A673 (cell line): ENCODE results near the gene CAPN9. TPM values are rescaled to one million over a fixed set of nuclear protein-coding genes. Genes with fewer than 3 reads are reported as not detected.

ENCODE experiments used
- BruUV-seq: library from RNA; stranded (reverse); fragments of 400-500 nt; replicated peaks from 2 replicates; lab custom pipeline; 2021; lab: Mats Ljungman, UMichigan
- CTCF ChIA-PET: fragments of 300-600 bp; sonication (Branson Sonifier 250); formaldehyde crosslinking; loops from one replicate; lab custom pipeline; 2022; ENCODE audit warnings: antibody characterized with exemption; lab: Charles Lee
- POLR2A ChIA-PET: fragments of 300-600 bp; sonication (Branson Sonifier 250); formaldehyde crosslinking; loops from one replicate; lab custom pipeline; 2022; ENCODE audit warnings: antibody characterized with exemption; ENCODE audit not compliant: low non-redundant PET; lab: Charles Lee
- DNase-seq: peaks from one replicate; pipeline ENCODE4 v3.0.0-alpha.2; 2015; ENCODE audit warnings: low spot score
- H3K27ac ChIP-seq: fragments of 200-600 bp; sonication (generic); 2 replicates; pipeline ENCODE4 v1.5.1; 2016; ENCODE audit warnings: mixed run types, low read depth, mild to moderate bottlenecking, mixed read lengths, antibody characterized with exemption, low read length; ENCODE audit not compliant: poor library complexity, severe bottlenecking
- H3K27me3 ChIP-seq: fragments of 200-600 bp; sonication (generic); replicated peaks from 2 replicates; pipeline ENCODE4 v1.6.1; 2017; ENCODE audit warnings: mixed run types, low read depth, mild to moderate bottlenecking, mixed read lengths, antibody characterized with exemption, low read length; ENCODE audit not compliant: insufficient read depth, poor library complexity
- H3K36me3 ChIP-seq: fragments of 200-600 bp; sonication (generic); 2 replicates; pipeline ENCODE4 v1.6.1; 2016; ENCODE audit warnings: mixed run types, mild to moderate bottlenecking, mixed read lengths, antibody characterized with exemption, low read length; ENCODE audit not compliant: insufficient read depth, poor library complexity, severe bottlenecking
- H3K4me1 ChIP-seq: fragments of 200-600 bp; sonication (generic); 2 replicates; pipeline ENCODE4 v1.6.1; 2017; ENCODE audit warnings: mixed run types, mild to moderate bottlenecking, mixed read lengths, antibody characterized with exemption, low read length; ENCODE audit not compliant: insufficient read depth, poor library complexity, severe bottlenecking
- H3K4me3 ChIP-seq: fragments of 200-600 bp; sonication (generic); 2 replicates; pipeline ENCODE4 v1.5.1; 2016; ENCODE audit warnings: low read depth, mixed run types, mild to moderate bottlenecking, mixed read lengths, low read length; ENCODE audit not compliant: poor library complexity, severe bottlenecking
- H3K9me3 ChIP-seq: fragments of 200-600 bp; sonication (generic); 2 replicates; pipeline ENCODE4 v1.6.1; 2016; ENCODE audit warnings: mixed run types, low read depth, mild to moderate bottlenecking, mixed read lengths, antibody characterized with exemption, low read length; ENCODE audit not compliant: poor library complexity, severe bottlenecking
- EZH2 ChIP-seq: fragments of 200-600 bp; sonication (generic); IDR thresholded peaks from 2 replicates; pipeline ENCODE4 v1.6.1; 2017; ENCODE audit warnings: borderline replicate concordance, low read depth, mild to moderate bottlenecking, mixed read lengths, antibody characterized with exemption, low read length; ENCODE audit not compliant: poor library complexity, severe bottlenecking
- intact Hi-C: fragments of 100-400 bp; cut with micrococcal nuclease; formaldehyde crosslinking; loops from one replicate; pipeline ENCODE4 v1.10.0; 2022; ENCODE audit not compliant: unreplicated experiment
- total RNA-seq: library from RNA; stranded (reverse); gene quantifications from 2 replicates; pipeline ENCODE4 v1.2.3, GENCODE V29; 2021
- TF ChIP-seq, protein P1 (sequence below): fragments of 300-800, 200-600 bp; sonication (generic); conservative IDR thresholded peaks from 2 replicates; pipeline ENCODE4 v1.5.1; 2017; ENCODE audit warnings: low read depth, mild to moderate bottlenecking, antibody characterized with exemption, low read length, moderate library complexity, mixed read lengths

Gene CAPN9
- total RNA-seq, 1 experiment from 2014 or later, result not detected

GRCh38 chr1:230820568-230820967 lies 73.4 kb downstream of the CAPN9 start:
- ChIA-PET CTCF (no interaction called here), POLR2A (no interaction called here)
- no peaks in the 10 kb centered on the region for H3K4me1 ChIP-seq
- no peak for DNase-seq
- H3K27me3 ChIP-seq, result no peaks in the 10 kb centered on the region
- H3K27ac ChIP-seq, result no peak overlapping the region
- intact Hi-C loops, result no loop called here
- TF ChIP-seq EZH2, result no peak
- TF ChIP-seq, protein P1, sequence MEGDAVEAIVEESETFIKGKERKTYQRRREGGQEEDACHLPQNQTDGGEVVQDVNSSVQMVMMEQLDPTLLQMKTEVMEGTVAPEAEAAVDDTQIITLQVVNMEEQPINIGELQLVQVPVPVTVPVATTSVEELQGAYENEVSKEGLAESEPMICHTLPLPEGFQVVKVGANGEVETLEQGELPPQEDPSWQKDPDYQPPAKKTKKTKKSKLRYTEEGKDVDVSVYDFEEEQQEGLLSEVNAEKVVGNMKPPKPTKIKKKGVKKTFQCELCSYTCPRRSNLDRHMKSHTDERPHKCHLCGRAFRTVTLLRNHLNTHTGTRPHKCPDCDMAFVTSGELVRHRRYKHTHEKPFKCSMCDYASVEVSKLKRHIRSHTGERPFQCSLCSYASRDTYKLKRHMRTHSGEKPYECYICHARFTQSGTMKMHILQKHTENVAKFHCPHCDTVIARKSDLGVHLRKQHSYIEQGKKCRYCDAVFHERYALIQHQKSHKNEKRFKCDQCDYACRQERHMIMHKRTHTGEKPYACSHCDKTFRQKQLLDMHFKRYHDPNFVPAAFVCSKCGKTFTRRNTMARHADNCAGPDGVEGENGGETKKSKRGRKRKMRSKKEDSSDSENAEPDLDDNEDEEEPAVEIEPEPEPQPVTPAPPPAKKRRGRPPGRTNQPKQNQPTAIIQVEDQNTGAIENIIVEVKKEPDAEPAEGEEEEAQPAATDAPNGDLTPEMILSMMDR, result no peak
- no peak overlapping the region for H3K4me3 ChIP-seq
- no TSS peak for BruUV-seq
- H3K36me3 ChIP-seq, result no peaks in the 10 kb centered on the region
- no peaks in the 10 kb centered on the region for H3K9me3 ChIP-seq

- Histone ChIP-seq H3K27ac (no peak overlapping the region), H3K4me1 (no peaks in the 10 kb centered on the region), H3K27me3 (no peaks in the 10 kb centered on the region), H3K4me3 (no peak overlapping the region), H3K9me3 (no peaks in the 10 kb centered on the region), H3K36me3 (no peaks in the 10 kb centered on the region)
- no TSS peak for BruUV-seq
- ChIA-PET CTCF (no interaction called here), POLR2A (no interaction called here)
- TF ChIP-seq, protein P1, result no peak
- TF ChIP-seq EZH2, result no peak
- no peak for DNase-seq
- intact Hi-C loops, result no loop called here
Observed at GRCh38 chr1:230821346-230821745, 74.2 kb downstream of the CAPN9 start.

GRCh38 chr1:230822092-230822581 lies 74.9 kb downstream of the CAPN9 start:
- Histone ChIP-seq H3K4me3 (no peak overlapping the region), H3K36me3 (no peaks in the 10 kb centered on the region), H3K27me3 (no peaks in the 10 kb centered on the region), H3K9me3 (no peaks in the 10 kb centered on the region), H3K4me1 (no peaks in the 10 kb centered on the region), H3K27ac (no peak overlapping the region)
- DNase-seq, result no peak
- ChIA-PET POLR2A (no interaction called here), CTCF (no interaction called here)
- TF ChIP-seq EZH2, result no peak
- TF ChIP-seq, protein P1, result no peak
- BruUV-seq, result no TSS peak
- intact Hi-C loops, result no loop called here
